Sigmoid colon (tissue), 7 donors: ENCODE measurements around the gene TYMP. TPM values are rescaled to one million over a fixed set of nuclear protein-coding genes. Genes with fewer than 3 reads are reported as not detected.
A peak's percentile ranks its signal among the peaks of the same experiment; 100 is the strongest.
"Not testable (repeated sequence)": the region's sequence is repeated elsewhere in the genome, so short reads cannot be mapped to it uniquely, and the experiment has no call there.

Source experiments
- DNase-seq: peaks from one replicate; pipeline ENCODE4 v3.0.0-alpha.2; 2019
- H3K27ac ChIP-seq, 4 donors: fragments of 200-600 bp; sonication (generic); one replicate each; pipeline ENCODE4 v1.5.1; 2016 to 2019; ENCODE audit warnings: mild to moderate bottlenecking in 1 of 4
- H3K27me3 ChIP-seq, 3 donors: fragments of 200-600 bp; sonication (generic); one replicate each; pipeline ENCODE4 v1.5.1; 2019; ENCODE audit warnings: mild to moderate bottlenecking in 1 of 3
- H3K36me3 ChIP-seq, 4 donors: fragments of 200-600 bp; sonication (generic); one replicate each; pipeline ENCODE4 v1.5.1; 2016 to 2019
- H3K4me1 ChIP-seq, 4 donors: fragments of 200-600 bp; sonication (generic); one replicate each; pipeline ENCODE4 v1.5.1; 2017 to 2019
- H3K4me3 ChIP-seq, 4 donors: fragments of 200-600 bp; sonication (generic); one replicate each; pipeline ENCODE4 v1.5.1; 2017 to 2019; ENCODE audit warnings: mild to moderate bottlenecking in 2 of 4, moderate library complexity in 1 of 4
- H3K9me3 ChIP-seq, 4 donors: fragments of 200-600 bp in 3 of 4; sonication (generic) in 3 of 4; one replicate each; pipeline versions ENCODE4 v1.5.1 to v1.6.1; 2013 to 2019
- CTCF ChIP-seq, 4 experiments: fragments of 450-650 bp in 3 of 4; fragments of 200-600 bp in 1 of 4; IDR thresholded peaks; one replicate each; pipeline ENCODE4 v1.5.1; 2016 to 2019; ENCODE audit warnings: antibody characterized with exemption in 4 of 4, mild to moderate bottlenecking in 3 of 4, moderate library complexity in 2 of 4
- EP300 ChIP-seq, 4 donors: sonication (generic); formaldehyde crosslinking; IDR thresholded peaks; one replicate each; pipeline ENCODE4 v1.6.1; 2017; ENCODE audit warnings: antibody characterized with exemption in 4 of 4
- POLR2A ChIP-seq, 2 donors: fragments of 450-650 bp; IDR thresholded peaks; one replicate each; pipeline ENCODE4 v1.6.1; 2016; ENCODE audit warnings: antibody characterized with exemption in 2 of 2, mild to moderate bottlenecking in 2 of 2, moderate library complexity in 2 of 2
- POLR2AphosphoS5 ChIP-seq, 4 donors: sonication (generic); formaldehyde crosslinking; IDR thresholded peaks; one replicate each; pipeline ENCODE4 v1.6.1; 2017; ENCODE audit warnings: antibody characterized with exemption in 4 of 4
- WGBS, 2 donors: extraction: QIAGEN DNeasy Blood & Tissue Kit; methylation state at CpG; one replicate each; pipeline ENCODE4 v1.1.7; 2013; 5-methylcytosine and 5-hydroxymethylcytosine counted together
- intact Hi-C: fragments of 100-400 bp; cut with DNase I; formaldehyde crosslinking; loops from one replicate; pipeline ENCODE4 v1.15.1; 2023
- polyA plus RNA-seq, 3 donors: library from polyadenylated mRNA; stranded (reverse); fragments of 200-250 nt; gene quantifications; one replicate each; pipeline ENCODE4 v1.2.3, GENCODE V29; 2013
- total RNA-seq, 4 donors: library from RNA; depleted of rRNA; stranded (reverse); fragments of >200 nt; gene quantifications; one replicate each; pipeline ENCODE4 v1.1.0, GENCODE V29; 2016
- donor health status: healthy with polysubstance abuse.
- donor health status: Bipolar disorder and iron deficiency.
- donor health status: healthy.

TYMP gene
- total and polyA plus RNA-seq, 7 donors: 17.4 to 169 (median 23.0) TPM

- Histone ChIP-seq H3K4me1 (peaks cover 0 to 31% (median 23%) of the 10 kb centered on the region in 4 donors), H3K36me3 (no peaks in the 10 kb centered on the region), H3K9me3 (no peaks in the 10 kb centered on the region), H3K27ac (peak overlapping the region in 2 of 4 donors; percentile 22 to 34), H3K27me3 (peaks cover 21 to 61% (median 60%) of the 10 kb centered on the region in 3 donors), H3K4me3 (peak overlapping the region in 3 of 4 donors; percentile 14 to 33 (median 30))
- intact Hi-C loops: loop anchor here (5.0 kb wide), 1 partner anchor 78 kb away; no protein-coding TSS in a partner anchor
- 2 to 5% methylated on average over 52 of the region's 52 CpGs for WGBS, 2 donors
- no peak for TF ChIP-seq EP300 (IDR thresholded peaks at IDR 0.05)
- peak in 2 of 4 experiments; percentile 22 to 38 for TF ChIP-seq CTCF (IDR thresholded peaks at IDR 0.05)
- peak; percentile 81 for DNase-seq
Observed at GRCh38 chr22:50544078-50544745, 14.4 kb upstream of the TYMP start.

GRCh38 chr22:50542416-50542927 lies 12.7 kb upstream of the TYMP start:
- no peaks in the 10 kb centered on the region for H3K9me3 ChIP-seq
- peak in 2 of 4 donors; percentile 6 to 22 for TF ChIP-seq POLR2AphosphoS5 (IDR thresholded peaks at IDR 0.05)
- no peak for TF ChIP-seq EP300 (IDR thresholded peaks at IDR 0.05)
- H3K27ac ChIP-seq: peak overlapping the region in 2 of 4 donors; percentile 15 to 20
- H3K4me1 ChIP-seq: peaks cover 0 to 26% (median 12%) of the 10 kb centered on the region in 4 donors
- no peak for DNase-seq
- no peak overlapping the region for H3K4me3 ChIP-seq
- intact Hi-C loops: loop anchor here (5.0 kb wide), 1 partner anchor 80 kb away; no protein-coding TSS in a partner anchor
- H3K36me3 ChIP-seq: no peaks in the 10 kb centered on the region
- peaks cover 11 to 60% (median 43%) of the 10 kb centered on the region in 3 donors for H3K27me3 ChIP-seq
- WGBS, 2 donors: 89 to 92% methylated on average over 19 of the region's 19 CpGs

- H3K4me3 ChIP-seq, DNase-seq, H3K36me3 ChIP-seq, H3K9me3 ChIP-seq: not testable (repeated sequence)
- H3K4me1 ChIP-seq: peaks cover 0 to 26% (median 8%) of the 10 kb centered on the region in 4 donors
- intact Hi-C loops: loop anchor here (5.0 kb wide), 1 partner anchor 81 kb away; no protein-coding TSS in a partner anchor
- peak overlapping the region in 2 of 4 donors; percentile 15 to 56 for H3K27ac ChIP-seq
- 64% methylated on average over 5 of the region's 5 CpGs for WGBS, 2 donors
- H3K27me3 ChIP-seq: peaks cover 6 to 59% (median 34%) of the 10 kb centered on the region in 3 donors
- TF ChIP-seq POLR2AphosphoS5 (IDR thresholded peaks at IDR 0.05): peak in 1 of 4 donors; percentile 10
Observed at GRCh38 chr22:50541667-50542026, 11.8 kb upstream of the TYMP start.

- no peak for DNase-seq
- intact Hi-C loops: loop anchor here (5.0 kb wide), 1 partner anchor 82 kb away; no protein-coding TSS in a partner anchor
- peaks cover 0 to 59% (median 24%) of the 10 kb centered on the region in 3 donors for H3K27me3 ChIP-seq
- H3K4me1 ChIP-seq: peaks cover 0 to 26% (median 8%) of the 10 kb centered on the region in 4 donors
- peak overlapping the region in 3 of 4 donors; percentile 65 to 75 (median 71) for H3K27ac ChIP-seq
- no peaks in the 10 kb centered on the region for H3K36me3 ChIP-seq
- H3K4me3 ChIP-seq: no peak overlapping the region
- no peaks in the 10 kb centered on the region for H3K9me3 ChIP-seq
- WGBS, 2 donors: 74 to 79% methylated on average over 10 of the region's 10 CpGs
- no peak for TF ChIP-seq POLR2AphosphoS5 (IDR thresholded peaks at IDR 0.05)
- TF ChIP-seq POLR2A (IDR thresholded peaks at IDR 0.05): no peak
- no peak for TF ChIP-seq EP300 (IDR thresholded peaks at IDR 0.05)
- no peak for TF ChIP-seq CTCF (IDR thresholded peaks at IDR 0.05)
Observed at GRCh38 chr22:50540381-50540780, 10.6 kb upstream of the TYMP start.

- TF ChIP-seq POLR2AphosphoS5 (IDR thresholded peaks at IDR 0.05) (no peak), EP300 (IDR thresholded peaks at IDR 0.05) (no peak), POLR2A (IDR thresholded peaks at IDR 0.05) (no peak), CTCF (IDR thresholded peaks at IDR 0.05) (no peak)
- DNase-seq: no peak
- Histone ChIP-seq H3K4me1 (peaks cover 0 to 10% (median 0%) of the 10 kb centered on the region in 4 donors), H3K36me3 (no peaks in the 10 kb centered on the region), H3K4me3 (no peak overlapping the region), H3K27me3 (peaks cover 2 to 64% (median 27%) of the 10 kb centered on the region in 3 donors), H3K9me3 (no peaks in the 10 kb centered on the region), H3K27ac (peak overlapping the region in 3 of 4 donors; percentile 65 to 75 (median 71))
- 90 to 95% methylated on average over 13 of the region's 13 CpGs for WGBS, 2 donors
- intact Hi-C loops: no loop called here
Observed at GRCh38 chr22:50537765-50538164, 8.0 kb upstream of the TYMP start.
